Esophagus muscularis mucosa (tissue), 4 donors: ENCODE measurements around the gene GGT7.

Source experiments
- EP300 ChIP-seq: sonication (generic); formaldehyde crosslinking; IDR thresholded peaks from one replicate; pipeline ENCODE4 v1.6.1; 2017; ENCODE audit warnings: antibody characterized with exemption
- POLR2A ChIP-seq: fragments of 450-650 bp; IDR thresholded peaks from one replicate; pipeline ENCODE4 v1.6.1; 2017; ENCODE audit warnings: antibody characterized with exemption, moderate library complexity, mild to moderate bottlenecking, low read depth
- POLR2AphosphoS5 ChIP-seq, 2 donors: sonication (generic); formaldehyde crosslinking; IDR thresholded peaks; one replicate each; pipeline ENCODE4 v1.6.1; 2017; ENCODE audit warnings: antibody characterized with exemption in 2 of 2
- TF ChIP-seq, protein P1 (sequence below), 3 experiments: fragments of 200-600 bp in 2 of 3; fragments of 450-650 bp in 1 of 3; sonication (generic) in 2 of 3; IDR thresholded peaks; one replicate each; pipeline ENCODE4 v1.5.1; 2017 to 2019; ENCODE audit warnings: antibody characterized with exemption in 3 of 3, mild to moderate bottlenecking in 2 of 3, moderate library complexity in 1 of 3

DNA sequence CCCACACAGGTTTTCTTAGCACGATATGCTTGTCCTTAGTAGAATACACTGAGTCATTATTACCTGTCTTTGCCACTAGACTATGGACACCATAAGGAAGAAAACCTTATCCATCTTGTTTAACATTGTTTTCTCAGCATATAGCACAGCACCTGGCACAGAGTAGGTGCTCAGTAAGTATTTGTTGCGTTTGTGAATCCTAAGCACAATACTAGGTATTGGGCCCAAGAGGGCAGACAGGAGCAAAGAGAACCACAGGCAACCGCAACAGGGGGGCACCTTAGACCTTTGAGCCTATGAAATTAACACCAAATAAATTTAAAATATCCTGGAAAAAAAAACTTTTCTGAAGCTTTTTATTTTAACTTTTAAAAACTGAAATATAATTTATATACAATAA lies 43.5 kb downstream of the GGT7 start:
- TF ChIP-seq POLR2A (no peak), EP300 (no peak), POLR2AphosphoS5 (IDR thresholded peaks at IDR 0.05) (no peak)
- TF ChIP-seq, protein P1, sequence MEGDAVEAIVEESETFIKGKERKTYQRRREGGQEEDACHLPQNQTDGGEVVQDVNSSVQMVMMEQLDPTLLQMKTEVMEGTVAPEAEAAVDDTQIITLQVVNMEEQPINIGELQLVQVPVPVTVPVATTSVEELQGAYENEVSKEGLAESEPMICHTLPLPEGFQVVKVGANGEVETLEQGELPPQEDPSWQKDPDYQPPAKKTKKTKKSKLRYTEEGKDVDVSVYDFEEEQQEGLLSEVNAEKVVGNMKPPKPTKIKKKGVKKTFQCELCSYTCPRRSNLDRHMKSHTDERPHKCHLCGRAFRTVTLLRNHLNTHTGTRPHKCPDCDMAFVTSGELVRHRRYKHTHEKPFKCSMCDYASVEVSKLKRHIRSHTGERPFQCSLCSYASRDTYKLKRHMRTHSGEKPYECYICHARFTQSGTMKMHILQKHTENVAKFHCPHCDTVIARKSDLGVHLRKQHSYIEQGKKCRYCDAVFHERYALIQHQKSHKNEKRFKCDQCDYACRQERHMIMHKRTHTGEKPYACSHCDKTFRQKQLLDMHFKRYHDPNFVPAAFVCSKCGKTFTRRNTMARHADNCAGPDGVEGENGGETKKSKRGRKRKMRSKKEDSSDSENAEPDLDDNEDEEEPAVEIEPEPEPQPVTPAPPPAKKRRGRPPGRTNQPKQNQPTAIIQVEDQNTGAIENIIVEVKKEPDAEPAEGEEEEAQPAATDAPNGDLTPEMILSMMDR (IDR thresholded peaks at IDR 0.05): no peak
